Measurements from ENCODE around the gene KRTAP5-11. TPM values are rescaled to one million over a fixed set of nuclear protein-coding genes. Genes with fewer than 3 reads are reported as not detected.
"Not testable (repeated sequence)": the region's sequence is repeated elsewhere in the genome, so short reads cannot be mapped to it uniquely, and the experiment has no call there.

The KRTAP5-11 gene
- total RNA-seq, 1 donor from 2014 or later: not detected

DNA sequence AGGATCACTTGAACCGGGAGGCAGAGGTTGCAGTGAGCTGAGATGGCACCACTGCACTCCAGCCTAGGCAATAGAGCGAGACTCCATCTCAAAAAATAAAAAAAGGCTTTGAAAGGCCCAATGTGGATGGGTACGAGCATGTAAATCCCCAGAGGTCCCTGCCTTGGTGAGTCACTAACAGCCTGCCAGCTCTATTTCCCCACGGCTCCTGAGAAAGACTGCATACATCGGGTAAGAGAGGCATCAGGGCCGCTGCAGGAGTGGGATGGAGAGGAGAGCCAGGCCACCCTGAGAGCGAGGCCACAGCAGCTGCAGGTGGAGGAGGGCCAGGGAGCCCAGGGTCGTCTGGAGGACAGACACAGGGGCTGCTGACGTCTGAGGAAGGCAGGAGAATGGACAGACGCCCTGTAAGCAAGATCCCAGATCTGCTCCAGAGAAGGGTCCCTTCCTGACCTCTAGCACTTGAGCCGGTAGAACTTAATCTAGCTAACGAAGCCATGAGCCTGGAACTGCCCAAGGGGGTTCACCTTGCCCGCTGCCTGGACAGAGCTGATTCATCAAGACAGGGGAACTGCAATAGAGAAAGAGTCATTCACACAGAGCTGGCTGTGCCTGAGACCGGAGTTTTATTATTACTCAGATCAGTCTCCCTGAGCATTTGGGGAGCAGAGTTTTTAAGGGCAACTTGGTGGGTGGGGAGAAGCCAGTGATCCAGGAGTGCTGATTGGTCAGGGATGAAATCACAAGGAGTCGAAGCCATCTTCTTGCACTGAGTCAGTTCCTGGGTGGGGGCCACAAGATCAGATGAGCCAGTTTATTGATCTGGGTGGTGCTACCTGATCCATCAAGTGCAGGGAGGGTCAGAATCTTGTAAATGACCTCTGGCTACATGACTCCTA is 39.5 kb downstream of the KRTAP5-11 start:
- Mint-ChIP-seq H3K4me1 (ENCODE audit: low read depth) (peaks cover 6% of the 10 kb centered on the region), H3K36me3 (ENCODE audit: low read depth) (no peaks in the 10 kb centered on the region), H3K4me3 (ENCODE audit: low read depth) (no peak overlapping the region), H3K27ac (no peak overlapping the region), H3K9me3 (peaks cover 16% of the 10 kb centered on the region), H3K27me3 (ENCODE audit: low read depth) (no peaks in the 10 kb centered on the region)
- DNase-seq (ENCODE audit: low spot score): no peak
- intact Hi-C loops (cut with micrococcal nuclease): no loop called here

DNA sequence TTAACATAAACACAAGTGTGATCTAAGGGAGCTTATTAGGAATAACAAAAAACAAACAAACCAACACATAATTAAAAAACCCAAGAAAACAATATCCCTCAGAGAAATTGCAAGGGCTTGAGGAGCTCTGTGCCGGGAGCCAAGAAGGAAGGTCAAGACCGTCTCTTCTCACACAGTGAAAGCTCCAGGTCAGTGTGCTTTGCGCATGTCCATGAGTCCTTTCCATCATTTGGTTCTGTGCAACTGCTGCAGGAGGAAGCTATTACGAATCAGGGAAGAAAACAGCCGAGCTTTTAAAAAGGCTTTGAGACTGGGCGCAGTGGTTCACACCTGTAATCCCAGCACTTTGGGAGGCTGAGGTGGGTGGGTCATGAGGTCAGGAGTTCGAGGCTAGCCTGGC is 40.3 kb downstream of the KRTAP5-11 start:
- H3K27ac Mint-ChIP-seq: no peak overlapping the region
- intact Hi-C loops (cut with micrococcal nuclease): no loop called here
- H3K36me3 Mint-ChIP-seq (ENCODE audit: low read depth): no peaks in the 10 kb centered on the region
- H3K27me3 Mint-ChIP-seq (ENCODE audit: low read depth): no peaks in the 10 kb centered on the region
- H3K9me3 Mint-ChIP-seq: peaks cover 16% of the 10 kb centered on the region
- DNase-seq (ENCODE audit: low spot score): no peak
- peaks cover 6% of the 10 kb centered on the region for H3K4me1 Mint-ChIP-seq (ENCODE audit: low read depth)
- H3K4me3 Mint-ChIP-seq (ENCODE audit: low read depth): no peak overlapping the region

DNA sequence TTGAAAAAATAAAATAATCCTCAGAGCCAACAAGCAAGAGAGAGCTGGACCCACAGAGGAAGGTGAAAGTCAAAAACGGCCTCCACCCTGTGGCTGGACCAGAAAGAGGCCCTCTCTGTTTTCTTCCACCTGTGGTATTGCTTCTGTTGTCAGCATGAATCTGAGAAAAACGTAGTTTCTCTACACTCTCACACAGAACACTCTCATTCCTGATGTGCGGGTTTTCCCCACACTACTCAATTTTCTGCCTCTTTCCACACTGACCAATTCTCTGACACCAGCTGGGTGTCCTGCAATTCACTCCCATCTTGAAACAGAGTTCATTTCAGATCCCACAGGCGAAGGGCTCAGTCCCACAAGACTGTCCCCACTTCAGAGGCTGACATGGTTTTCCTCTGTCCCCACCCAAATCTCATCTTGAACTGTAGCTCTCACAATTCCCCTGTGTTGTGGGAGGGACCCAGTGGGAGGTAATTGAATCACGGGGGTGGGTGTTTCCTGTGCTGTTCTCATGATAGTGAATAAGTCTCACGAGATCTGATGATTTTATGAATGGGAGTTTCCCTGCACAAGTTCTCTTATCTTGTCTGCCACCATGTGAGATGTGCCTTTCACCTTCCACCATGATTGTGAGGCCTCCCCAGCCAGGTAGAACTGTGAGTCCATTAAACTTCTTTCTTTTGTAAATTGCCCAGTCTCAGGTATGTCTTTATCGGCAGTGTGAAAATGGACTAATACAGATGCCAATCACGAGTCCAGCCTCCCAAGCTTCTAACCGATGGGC is 42.0 kb downstream of the KRTAP5-11 start:
- peaks cover 16% of the 10 kb centered on the region for H3K9me3 Mint-ChIP-seq
- H3K27me3 Mint-ChIP-seq (ENCODE audit: low read depth); intact Hi-C loops (cut with micrococcal nuclease); H3K4me1 Mint-ChIP-seq (ENCODE audit: low read depth); H3K36me3 Mint-ChIP-seq (ENCODE audit: low read depth); H3K4me3 Mint-ChIP-seq (ENCODE audit: low read depth); DNase-seq (ENCODE audit: low spot score): not testable (repeated sequence)
- H3K27ac Mint-ChIP-seq: peak overlapping the region; percentile 46

DNA sequence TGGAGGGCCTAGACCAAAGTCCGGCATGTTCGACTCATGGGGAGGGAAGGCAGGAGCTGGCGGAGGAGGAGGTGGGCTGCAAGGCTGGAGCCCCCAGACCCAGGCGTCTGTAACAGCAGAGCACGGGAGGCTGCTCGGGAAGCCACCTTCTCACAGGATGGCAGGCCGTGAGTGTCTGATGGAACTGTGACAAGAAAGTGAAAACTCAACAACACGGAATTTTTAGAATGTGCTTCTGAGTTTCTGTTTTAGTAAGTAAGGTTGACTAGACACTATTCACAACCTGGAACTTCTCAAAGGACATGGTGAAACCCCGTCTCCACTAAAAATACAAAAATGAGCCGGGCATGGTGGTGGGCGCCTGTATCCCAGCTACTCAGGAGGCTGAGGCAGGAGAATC is 42.7 kb downstream of the KRTAP5-11 start:
- H3K27me3 Mint-ChIP-seq (ENCODE audit: low read depth): not testable (repeated sequence)
- peaks cover 16% of the 10 kb centered on the region for H3K9me3 Mint-ChIP-seq

DNA sequence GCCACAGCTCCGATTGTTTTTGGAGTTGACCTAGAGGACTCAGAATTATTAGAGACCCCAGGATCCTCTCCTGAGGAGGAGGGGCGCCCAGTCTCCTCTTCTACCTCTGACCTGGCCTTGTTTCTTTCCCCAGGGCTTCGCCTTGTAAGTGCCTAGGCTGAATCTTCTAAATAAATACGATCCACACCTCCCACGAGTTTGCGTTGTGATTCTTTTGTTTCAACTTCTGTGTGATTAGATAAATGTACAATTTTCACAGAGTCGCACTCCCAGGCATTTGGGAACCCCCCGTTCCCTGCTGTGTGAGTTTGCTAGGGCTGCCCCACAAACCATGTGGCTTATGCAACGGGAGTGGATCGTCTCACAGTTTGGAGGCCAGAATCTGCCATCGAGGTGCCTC is 43.7 kb downstream of the KRTAP5-11 start:
- DNase-seq (ENCODE audit: low spot score): no peak
- H3K9me3 Mint-ChIP-seq: peaks cover 16% of the 10 kb centered on the region
- H3K27me3 Mint-ChIP-seq (ENCODE audit: low read depth): no peaks in the 10 kb centered on the region
- H3K27ac Mint-ChIP-seq: no peak overlapping the region
- peaks cover 6% of the 10 kb centered on the region for H3K4me1 Mint-ChIP-seq (ENCODE audit: low read depth)
- H3K36me3 Mint-ChIP-seq (ENCODE audit: low read depth): no peaks in the 10 kb centered on the region
- intact Hi-C loops (cut with micrococcal nuclease): no loop called here
- no peak overlapping the region for H3K4me3 Mint-ChIP-seq (ENCODE audit: low read depth)

More for the DNA sequence above, 42.7 kb downstream of the KRTAP5-11 start:
- H3K4me1 Mint-ChIP-seq (ENCODE audit: low read depth); H3K36me3 Mint-ChIP-seq (ENCODE audit: low read depth); DNase-seq (ENCODE audit: low spot score); H3K4me3 Mint-ChIP-seq (ENCODE audit: low read depth); intact Hi-C loops (cut with micrococcal nuclease); H3K27ac Mint-ChIP-seq: not testable (repeated sequence)

DNA sequence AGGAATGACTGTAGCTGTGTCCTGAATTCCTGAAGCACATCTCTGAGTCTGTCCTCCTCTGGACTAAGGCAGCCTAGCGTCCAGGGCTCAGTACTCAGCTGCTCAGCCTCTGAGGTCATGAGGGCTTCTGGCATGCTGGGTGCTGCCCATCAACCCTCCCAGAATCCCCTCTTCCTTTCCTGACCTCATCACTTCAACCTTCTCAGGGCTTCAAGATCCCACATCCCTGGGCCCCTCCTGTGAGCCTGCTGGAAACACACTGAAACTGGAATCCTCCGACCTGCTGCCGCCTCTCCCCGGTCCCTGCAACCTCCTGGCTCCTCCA is 44.0 kb downstream of the KRTAP5-11 start:
- H3K36me3 Mint-ChIP-seq (ENCODE audit: low read depth): no peaks in the 10 kb centered on the region
- intact Hi-C loops (cut with micrococcal nuclease): no loop called here
- H3K4me3 Mint-ChIP-seq (ENCODE audit: low read depth): no peak overlapping the region
- no peak for DNase-seq (ENCODE audit: low spot score)
- H3K9me3 Mint-ChIP-seq: peaks cover 16% of the 10 kb centered on the region
- H3K4me1 Mint-ChIP-seq (ENCODE audit: low read depth): peaks cover 4% of the 10 kb centered on the region
- H3K27me3 Mint-ChIP-seq (ENCODE audit: low read depth): no peaks in the 10 kb centered on the region
- H3K27ac Mint-ChIP-seq: no peak overlapping the region

DNA sequence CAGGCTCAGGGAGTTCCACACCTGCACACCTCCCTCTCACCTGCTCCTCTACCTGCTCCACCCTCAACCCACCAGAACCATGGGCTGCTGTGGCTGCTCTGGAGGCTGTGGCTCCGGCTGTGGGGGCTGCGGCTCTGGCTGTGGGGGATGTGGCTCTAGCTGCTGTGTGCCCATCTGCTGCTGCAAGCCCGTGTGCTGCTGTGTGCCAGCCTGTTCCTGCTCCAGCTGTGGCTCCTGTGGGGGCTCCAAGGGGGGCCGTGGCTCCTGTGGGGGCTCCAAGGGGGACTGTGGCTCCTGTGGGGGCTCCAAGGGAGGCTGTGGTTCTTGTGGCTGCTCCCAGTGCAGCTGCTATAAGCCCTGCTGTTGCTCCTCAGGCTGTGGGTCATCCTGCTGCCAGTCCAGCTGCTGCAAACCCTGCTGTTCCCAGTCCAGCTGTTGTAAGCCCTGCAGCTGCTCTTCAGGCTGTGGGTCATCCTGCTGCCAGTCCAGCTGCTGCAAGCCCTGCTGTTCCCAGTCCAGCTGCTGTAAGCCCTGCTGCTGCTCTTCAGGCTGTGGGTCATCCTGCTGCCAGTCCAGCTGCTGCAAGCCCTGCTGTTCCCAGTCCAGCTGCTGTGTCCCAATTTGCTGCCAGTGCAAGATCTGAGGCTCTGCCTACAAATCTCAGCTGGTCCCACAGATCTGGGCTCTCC is 44.6 kb downstream of the KRTAP5-11 start, which contains the start of gene KRTAP5-8:
Gene KRTAP5-8, plus strand, starts transcription at position 49 of the 689 bp plus-strand sequence. Its CDS starts 31 bp downstream, at position 80.
- H3K4me3 Mint-ChIP-seq (ENCODE audit: low read depth); H3K27ac Mint-ChIP-seq; intact Hi-C loops (cut with micrococcal nuclease); H3K27me3 Mint-ChIP-seq (ENCODE audit: low read depth); H3K4me1 Mint-ChIP-seq (ENCODE audit: low read depth); H3K36me3 Mint-ChIP-seq (ENCODE audit: low read depth); DNase-seq (ENCODE audit: low spot score): not testable (repeated sequence)
- peaks cover 16% of the 10 kb centered on the region for H3K9me3 Mint-ChIP-seq

DNA sequence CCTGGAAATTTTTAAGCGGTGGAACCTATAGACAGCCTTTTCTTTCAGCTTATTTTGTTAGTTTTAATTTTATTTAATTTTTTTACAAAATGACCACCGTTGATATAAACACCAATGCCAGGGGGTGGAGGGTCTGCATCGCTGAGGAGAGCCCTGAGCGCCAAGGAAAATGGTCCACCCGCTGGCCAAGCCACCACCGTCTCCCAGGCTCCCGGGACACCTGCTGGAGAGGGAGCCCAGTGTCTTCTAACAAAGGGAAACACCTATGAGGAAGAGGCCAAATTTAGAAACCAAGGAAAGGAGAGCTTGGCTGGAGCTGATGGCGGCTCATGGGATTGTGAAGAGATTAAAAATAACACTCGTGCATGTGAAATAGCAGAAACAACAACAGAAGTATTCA is 45.1 kb downstream of the KRTAP5-11 start:
- no peak overlapping the region for H3K4me3 Mint-ChIP-seq (ENCODE audit: low read depth)
- no peaks in the 10 kb centered on the region for H3K36me3 Mint-ChIP-seq (ENCODE audit: low read depth)
- intact Hi-C loops (cut with micrococcal nuclease): no loop called here
- H3K27ac Mint-ChIP-seq: no peak overlapping the region
- DNase-seq (ENCODE audit: low spot score): no peak
- peaks cover 16% of the 10 kb centered on the region for H3K9me3 Mint-ChIP-seq
- no peaks in the 10 kb centered on the region for H3K4me1 Mint-ChIP-seq (ENCODE audit: low read depth)
- H3K27me3 Mint-ChIP-seq (ENCODE audit: low read depth): no peaks in the 10 kb centered on the region

DNA sequence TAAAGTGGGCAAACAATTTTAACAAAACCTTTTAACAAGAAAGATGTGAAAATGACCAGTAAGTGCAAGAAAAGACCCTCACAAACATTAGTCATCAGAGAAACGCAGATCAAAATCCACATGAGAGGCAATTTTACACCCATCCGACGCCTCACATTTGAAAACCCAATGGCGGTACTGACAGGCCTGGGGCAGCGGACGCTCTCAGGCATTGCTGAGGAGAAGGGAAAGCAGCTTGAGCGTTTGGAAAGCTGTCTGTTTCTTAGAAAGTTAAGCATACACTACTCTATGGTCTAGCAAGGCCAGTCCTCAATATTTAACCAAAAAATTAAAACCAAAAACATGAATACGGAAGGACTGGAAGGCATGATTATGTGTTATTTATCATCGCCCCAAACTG is 46.9 kb downstream of the KRTAP5-11 start:
- Mint-ChIP-seq H3K9me3 (peaks cover 3% of the 10 kb centered on the region), H3K4me3 (ENCODE audit: low read depth) (no peak overlapping the region), H3K27me3 (ENCODE audit: low read depth) (no peaks in the 10 kb centered on the region), H3K27ac (no peak overlapping the region), H3K36me3 (ENCODE audit: low read depth) (no peaks in the 10 kb centered on the region), H3K4me1 (ENCODE audit: low read depth) (no peaks in the 10 kb centered on the region)
- intact Hi-C loops (cut with micrococcal nuclease): no loop called here
- no peak for DNase-seq (ENCODE audit: low spot score)

DNA sequence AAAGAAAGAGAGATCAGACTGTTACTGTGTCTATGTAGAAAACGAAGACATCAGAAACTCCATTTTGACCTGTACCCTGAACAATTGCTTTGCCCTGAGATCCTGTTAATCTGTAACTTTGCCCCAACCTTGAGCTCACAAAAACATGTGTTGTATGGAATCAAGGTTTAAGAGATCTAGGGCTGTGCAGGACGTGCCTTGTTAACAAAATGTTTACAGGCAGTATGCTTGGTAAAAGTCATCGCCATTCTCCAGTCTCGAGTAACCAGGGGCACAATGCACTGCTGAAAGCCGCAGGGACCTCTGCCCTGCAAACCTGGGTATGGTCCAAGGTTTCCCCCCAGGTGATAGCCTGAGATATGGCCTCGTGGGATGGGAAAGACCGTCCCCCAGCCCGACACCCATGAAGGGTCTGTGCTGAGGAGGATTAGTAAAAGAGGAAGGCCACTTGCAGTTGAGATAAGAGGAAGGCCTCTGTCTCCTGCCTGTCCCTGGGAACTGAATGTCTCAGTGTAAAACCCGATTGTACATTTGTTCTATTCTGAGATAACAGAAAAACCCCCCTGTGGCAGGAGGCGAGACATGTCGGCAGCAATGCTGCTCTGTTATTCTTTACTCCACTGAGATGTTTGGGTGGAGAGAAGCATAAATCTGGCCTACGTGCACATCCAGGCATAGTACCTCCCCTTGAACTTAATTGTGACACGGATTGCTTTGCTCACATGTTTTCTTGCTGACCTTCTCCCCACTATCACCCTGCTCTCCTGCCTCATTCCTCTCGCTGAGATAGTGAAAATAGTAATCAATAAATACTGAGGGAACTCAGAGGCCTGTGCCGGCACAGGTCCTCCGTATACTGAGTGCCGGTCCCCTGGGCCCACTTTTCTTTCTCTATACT is 47.7 kb downstream of the KRTAP5-11 start:
- H3K9me3 Mint-ChIP-seq; H3K4me3 Mint-ChIP-seq (ENCODE audit: low read depth); H3K36me3 Mint-ChIP-seq (ENCODE audit: low read depth); intact Hi-C loops (cut with micrococcal nuclease); H3K27ac Mint-ChIP-seq; H3K27me3 Mint-ChIP-seq (ENCODE audit: low read depth); DNase-seq (ENCODE audit: low spot score); H3K4me1 Mint-ChIP-seq (ENCODE audit: low read depth): not testable (repeated sequence)

DNA sequence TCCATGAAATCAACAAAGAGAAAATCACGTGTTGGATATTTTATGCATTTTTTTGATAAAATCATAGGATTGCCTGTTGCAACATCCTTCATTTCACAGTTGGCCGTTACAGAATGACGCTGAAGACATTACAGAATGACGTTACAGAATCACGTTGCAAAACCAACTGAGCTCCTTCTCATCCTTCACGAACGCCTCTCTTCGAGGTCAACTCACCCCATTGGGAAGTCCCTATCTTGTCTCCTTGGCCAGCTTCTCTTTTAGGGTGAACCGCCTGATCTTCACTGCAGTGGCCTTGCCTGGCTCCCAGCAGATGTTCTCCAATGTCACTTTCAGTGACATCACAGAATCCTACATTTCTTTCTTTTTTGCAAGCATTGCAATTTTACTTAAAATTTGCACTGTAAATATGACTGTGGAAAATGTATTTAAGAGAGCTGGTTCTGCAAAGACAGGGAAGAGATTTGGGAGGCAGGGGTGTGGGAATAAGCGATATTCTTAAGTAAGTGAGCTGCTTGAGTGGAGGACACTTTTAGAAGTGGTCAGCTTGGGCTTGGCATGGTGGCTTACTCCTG is 50.6 kb downstream of the KRTAP5-11 start:
- no peaks in the 10 kb centered on the region for H3K9me3 Mint-ChIP-seq
- no peak overlapping the region for H3K27ac Mint-ChIP-seq
- no peak for DNase-seq (ENCODE audit: low spot score)
- no peak overlapping the region for H3K4me3 Mint-ChIP-seq (ENCODE audit: low read depth)
- H3K36me3 Mint-ChIP-seq (ENCODE audit: low read depth): no peaks in the 10 kb centered on the region
- no peaks in the 10 kb centered on the region for H3K4me1 Mint-ChIP-seq (ENCODE audit: low read depth)
- intact Hi-C loops (cut with micrococcal nuclease): no loop called here
- peaks cover 2% of the 10 kb centered on the region for H3K27me3 Mint-ChIP-seq (ENCODE audit: low read depth)

Measured in activated T-helper 2 cell treated with anti-CD3 and anti-CD28 coated beads, Interferon-gamma antibody, Interleukin-2, Interleukin-4, amounts not matched to agents 10 μg/mL and 5 μg/mL and 100 μg/mL, durations not matched to agents 14 hours and 24 hours and 36 hours (primary cell).